Measurements from ENCODE around the gene NEMP2.
A peak's percentile ranks its signal among the peaks of the same experiment; 100 is the strongest.

NEMP2 gene

GRCh38 chr2:190533968-190534309 is 583 bp downstream of the NEMP2 start:
- DNase-seq (ENCODE audit: low read depth) = peak; percentile 88
- H3K4me3 ChIP-seq (ENCODE audit: low read depth, low read length) = peak overlapping the region; percentile 92

GRCh38 chr2:190533175-190533967 is 1.2 kb downstream of the NEMP2 start:
- DNase-seq (ENCODE audit: low read depth) = peak; percentile 32
- H3K4me3 ChIP-seq (ENCODE audit: low read depth, low read length) = peak overlapping the region; percentile 92
- TF ChIP-seq CTCF (IDR thresholded peaks at IDR 0.05; ENCODE audit: insufficient read depth, low read depth, low read length, missing control alignments) = no peak

More at GRCh38 chr2:190533968-190534309, 583 bp downstream of the NEMP2 start:
- TF ChIP-seq CTCF (IDR thresholded peaks at IDR 0.05; ENCODE audit: insufficient read depth, low read depth, low read length, missing control alignments) = no peak

- DNase-seq (ENCODE audit: low read depth) = no peak
- H3K4me3 ChIP-seq (ENCODE audit: low read depth, low read length) = peak overlapping the region; percentile 92
- TF ChIP-seq CTCF (IDR thresholded peaks at IDR 0.05; ENCODE audit: insufficient read depth, low read depth, low read length, missing control alignments) = no peak
Measured at GRCh38 chr2:190532581-190532980, 1.9 kb downstream of the NEMP2 start.

GRCh38 chr2:190530248-190530900 is 4.1 kb downstream of the NEMP2 start:
- DNase-seq (ENCODE audit: low read depth) = no peak
- TF ChIP-seq CTCF (IDR thresholded peaks at IDR 0.05; ENCODE audit: insufficient read depth, low read depth, low read length, missing control alignments) = no peak
- no peak overlapping the region for H3K4me3 ChIP-seq (ENCODE audit: low read depth, low read length)

GRCh38 chr2:190529486-190530247 is 4.9 kb downstream of the NEMP2 start:
- no peak overlapping the region for H3K4me3 ChIP-seq (ENCODE audit: low read depth, low read length)
- TF ChIP-seq CTCF (IDR thresholded peaks at IDR 0.05; ENCODE audit: insufficient read depth, low read depth, low read length, missing control alignments) = no peak
- no peak for DNase-seq (ENCODE audit: low read depth)

- no peak overlapping the region for H3K4me3 ChIP-seq (ENCODE audit: low read depth, low read length)
- TF ChIP-seq CTCF (IDR thresholded peaks at IDR 0.05; ENCODE audit: insufficient read depth, low read depth, low read length, missing control alignments) = no peak
- no peak for DNase-seq (ENCODE audit: low read depth)
Measured at GRCh38 chr2:190528521-190529001, 6.0 kb downstream of the NEMP2 start.

Data from GM12865 (cell line).